T follicular helper cell (primary cell): ENCODE results near the gene NEGR1.

ENCODE experiments used
- DNase-seq: peaks from one replicate; pipeline ENCODE4 v3.0.0-alpha.2; 2020; ENCODE audit warnings: low read depth

NEGR1 gene

GRCh38 chr1:72117621-72118020 lies 164.7 kb downstream of the NEGR1 start:
- no peak for DNase-seq

DNA sequence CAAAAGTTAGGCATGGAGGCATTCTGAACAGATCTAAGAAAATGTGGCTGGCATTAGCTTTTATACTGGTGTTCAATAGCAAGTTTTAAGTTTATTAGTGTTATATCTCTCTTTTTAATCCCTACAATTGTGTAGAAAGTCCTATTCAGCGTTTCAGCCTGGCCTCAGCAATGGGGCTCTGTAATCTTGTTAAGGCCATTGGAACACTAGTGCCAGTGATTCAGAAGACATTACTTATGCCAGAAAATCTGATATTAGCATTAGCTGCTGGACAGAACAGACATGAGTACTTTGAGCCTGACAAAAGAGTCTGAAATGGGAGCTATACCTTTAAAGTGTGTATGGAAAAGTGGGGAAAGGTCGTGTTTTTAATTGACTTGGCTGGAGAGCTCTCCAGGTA lies 167.0 kb downstream of the NEGR1 start:
- DNase-seq, result no peak

GRCh38 chr1:72111662-72112061 lies 170.7 kb downstream of the NEGR1 start:
- DNase-seq, result no peak

GRCh38 chr1:72109916-72110315 lies 172.4 kb downstream of the NEGR1 start:
- DNase-seq, result no peak

GRCh38 chr1:72105201-72105600 lies 177.1 kb downstream of the NEGR1 start:
- no peak for DNase-seq

DNA sequence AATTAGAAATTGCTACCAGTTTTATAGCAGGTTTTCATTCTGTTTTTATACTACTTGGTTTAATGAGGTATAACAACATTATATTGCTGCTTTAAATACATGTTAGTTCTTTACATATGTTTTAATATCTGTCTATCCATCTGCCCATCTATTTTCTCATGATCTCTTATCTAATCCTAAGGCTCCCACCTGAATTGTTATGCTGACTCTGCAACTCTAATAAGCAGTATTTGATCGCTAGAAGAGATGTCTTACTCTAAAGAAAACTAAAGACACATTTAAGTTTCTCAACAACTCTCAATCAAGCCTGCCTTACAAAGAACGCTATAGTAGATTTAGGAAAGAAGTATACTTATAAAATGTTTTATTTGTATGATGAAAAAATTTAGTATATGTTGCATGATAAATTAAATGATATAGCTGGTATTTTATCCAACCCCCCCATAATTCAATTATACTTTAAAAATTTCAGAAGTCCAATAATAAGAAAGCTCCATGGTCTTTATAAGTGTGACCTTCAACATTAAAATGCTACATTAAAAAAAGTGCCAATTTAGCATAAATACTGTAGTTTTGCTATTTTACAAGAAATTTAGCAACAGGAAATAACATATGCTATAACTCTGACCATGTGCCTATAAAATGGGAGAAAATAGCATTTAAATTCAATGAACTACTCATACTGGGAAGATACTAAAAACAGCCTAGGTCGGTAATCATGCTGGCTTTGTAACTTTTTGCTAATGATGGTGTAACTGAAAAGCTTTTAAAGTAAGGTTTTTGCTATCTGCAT lies 180.3 kb downstream of the NEGR1 start:
- no peak for DNase-seq

GRCh38 chr1:72100771-72101170 lies 181.6 kb downstream of the NEGR1 start:
- no peak for DNase-seq

GRCh38 chr1:72097851-72098570 lies 184.3 kb downstream of the NEGR1 start:
- DNase-seq, result no peak

DNA sequence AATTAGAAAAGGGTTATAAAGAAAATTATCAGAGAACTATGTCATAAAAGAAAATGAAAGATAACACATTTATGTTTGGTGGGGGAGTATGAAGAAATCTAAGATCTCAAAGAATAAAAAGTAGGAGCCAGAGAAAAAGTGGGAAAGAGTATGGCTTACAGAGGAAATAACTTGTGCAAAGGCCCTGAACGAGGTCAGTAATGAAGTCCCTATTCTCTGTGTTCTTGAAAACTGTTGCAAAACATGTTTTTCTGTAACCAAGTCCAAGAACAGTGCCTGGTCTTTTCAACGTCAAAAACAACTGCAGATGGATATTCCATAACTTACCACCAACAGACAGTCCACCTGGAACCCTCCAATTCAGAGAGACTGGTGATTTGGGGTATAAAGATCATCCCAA lies 188.1 kb downstream of the NEGR1 start:
- no peak for DNase-seq

DNA sequence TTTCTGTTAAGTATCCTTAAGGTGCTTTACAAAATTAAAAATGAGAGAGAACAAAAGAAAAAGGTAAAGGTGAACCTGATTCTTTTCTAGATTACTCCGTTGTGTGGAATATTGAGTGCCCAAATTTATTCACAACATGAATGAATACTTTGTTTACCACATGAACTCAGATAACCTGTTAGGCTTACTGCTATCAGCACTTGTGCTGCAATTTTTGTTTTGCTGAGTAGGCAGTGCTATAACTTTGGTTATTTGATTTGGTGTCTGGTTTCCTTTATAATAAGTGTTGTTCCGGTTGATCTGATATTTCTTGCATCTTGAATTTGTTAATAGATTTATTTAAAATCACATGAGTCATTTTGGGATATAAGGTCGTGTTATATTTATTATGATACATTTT lies 195.9 kb downstream of the NEGR1 start:
- no peak for DNase-seq

- no peak for DNase-seq
Measured at GRCh38 chr1:72075425-72075824, 206.9 kb downstream of the NEGR1 start.

GRCh38 chr1:72066431-72066830 lies 215.9 kb downstream of the NEGR1 start:
- DNase-seq, result no peak

- DNase-seq, result no peak
Measured at GRCh38 chr1:72064196-72065075, 217.9 kb downstream of the NEGR1 start.

GRCh38 chr1:72063364-72064044 lies 218.8 kb downstream of the NEGR1 start:
- DNase-seq, result no peak

DNA sequence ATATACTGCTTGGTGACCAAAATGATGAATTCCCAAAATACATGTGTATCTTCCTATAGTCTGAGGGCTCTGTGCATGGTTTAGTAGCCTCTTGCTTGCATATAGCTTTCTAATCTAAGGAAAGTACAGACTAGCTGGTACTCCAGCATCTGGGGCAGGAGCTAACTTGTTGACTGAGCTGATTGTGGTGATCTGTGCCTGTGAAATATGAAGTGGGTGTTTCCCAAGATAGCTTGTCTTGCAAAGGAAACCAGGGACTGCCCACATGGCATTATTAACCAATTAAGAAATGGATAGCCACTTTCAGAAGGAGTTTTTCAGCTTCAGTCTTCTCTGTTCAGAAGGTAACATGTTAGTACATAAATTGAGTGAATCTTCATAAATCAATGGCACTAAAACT lies 219.8 kb downstream of the NEGR1 start:
- no peak for DNase-seq

DNA sequence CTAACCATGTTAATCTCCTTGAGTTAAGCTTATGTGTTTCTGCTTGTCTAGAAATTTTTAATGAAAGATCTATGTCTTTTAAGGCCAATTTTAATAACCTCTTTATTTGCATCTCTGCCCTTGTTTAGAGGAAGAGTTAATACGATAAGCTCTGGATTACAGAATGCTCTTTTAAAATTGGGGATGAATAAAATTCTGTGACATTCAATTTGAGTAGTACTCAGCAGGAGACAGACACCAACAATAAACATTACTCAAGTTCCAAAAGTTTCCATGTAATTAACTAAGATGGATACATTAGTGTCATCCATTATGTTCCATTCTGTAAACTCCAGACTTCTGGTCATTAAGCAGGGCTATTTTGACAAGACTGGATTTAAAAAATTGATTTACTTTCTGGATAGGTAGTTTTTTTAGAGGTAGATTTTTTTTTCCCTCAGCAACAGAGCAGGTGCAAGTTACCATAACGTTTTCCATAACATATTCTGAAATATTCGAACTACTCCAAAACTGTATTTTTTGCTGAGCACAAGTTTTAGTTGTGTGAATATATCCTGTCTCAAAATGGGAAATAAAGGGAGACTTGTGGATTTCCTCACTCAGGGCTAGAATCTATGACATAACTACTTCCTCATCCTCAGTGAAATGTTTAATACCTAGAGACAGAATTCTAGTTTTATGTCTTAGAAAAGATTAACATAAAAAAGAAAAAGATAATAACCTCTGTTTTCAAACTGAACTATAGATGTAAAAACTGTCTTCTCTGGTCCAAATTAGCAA lies 221.7 kb downstream of the NEGR1 start:
- no peak for DNase-seq

DNA sequence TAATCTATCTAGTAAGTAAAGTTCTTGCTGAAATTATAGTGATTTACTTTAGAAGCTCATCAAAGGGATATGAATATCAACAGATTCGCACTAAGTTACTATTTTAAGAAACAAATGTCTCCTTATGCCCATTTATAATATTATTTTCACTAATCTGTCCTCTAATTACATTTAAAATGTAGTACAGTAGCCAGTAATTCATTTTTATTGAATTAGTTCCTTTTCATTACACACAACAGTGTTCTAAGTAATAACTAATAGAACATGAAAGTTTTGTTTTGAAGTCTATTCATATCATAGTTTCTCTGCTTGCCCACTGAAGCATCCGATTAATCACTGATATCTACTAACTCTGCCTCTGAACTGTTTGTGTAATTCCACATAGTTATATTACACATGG lies 225.8 kb downstream of the NEGR1 start:
- no peak for DNase-seq

DNA sequence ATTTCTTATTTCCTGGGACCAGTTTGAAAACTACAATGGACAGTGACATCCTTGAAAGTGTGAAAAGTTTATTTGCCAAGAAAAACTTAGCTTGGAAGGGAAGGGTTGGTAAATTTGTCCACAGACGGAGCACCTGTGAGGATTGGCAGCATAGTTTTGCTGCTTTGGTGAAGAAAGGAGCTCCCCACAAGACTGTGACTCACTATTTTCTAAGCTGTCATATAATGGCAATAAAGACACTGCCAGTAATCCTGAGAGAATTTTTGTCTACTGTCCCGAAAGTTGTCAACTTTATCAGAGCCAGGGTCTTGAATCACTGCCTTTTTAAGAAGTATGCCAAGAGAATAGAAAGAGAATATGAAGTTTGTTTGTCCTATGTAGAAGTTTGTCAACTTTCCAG lies 230.8 kb downstream of the NEGR1 start:
- DNase-seq, result no peak

- DNase-seq, result no peak
Measured at GRCh38 chr1:72050551-72050950, 231.8 kb downstream of the NEGR1 start.

DNA sequence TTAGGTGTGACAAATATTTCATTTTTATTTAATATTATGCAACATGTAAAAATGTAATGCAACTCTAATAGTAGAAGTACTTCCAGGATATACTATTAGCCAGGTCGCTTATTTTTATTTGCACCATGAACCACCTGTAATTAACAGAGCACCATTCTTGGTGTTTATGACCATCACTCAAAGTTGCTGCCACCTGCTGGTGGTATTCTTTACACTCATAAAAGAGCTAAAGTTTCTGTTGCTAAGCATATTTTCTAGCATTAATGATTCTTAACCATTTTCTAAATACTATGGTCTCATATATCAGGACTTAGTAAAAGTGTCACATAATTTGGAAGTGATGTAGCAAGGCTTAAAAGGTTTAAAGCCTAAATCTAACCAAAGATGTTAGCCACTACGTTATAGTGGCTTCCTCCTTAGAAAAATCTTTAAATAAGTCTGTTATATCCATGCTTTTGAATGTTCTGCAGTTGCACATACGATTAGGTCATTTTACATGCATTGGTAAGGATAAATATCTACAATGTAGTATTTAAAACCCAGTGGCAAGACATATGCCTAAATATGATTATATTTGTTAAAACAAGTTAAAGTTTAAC lies 244.5 kb downstream of the NEGR1 start:
- DNase-seq, result no peak

DNA sequence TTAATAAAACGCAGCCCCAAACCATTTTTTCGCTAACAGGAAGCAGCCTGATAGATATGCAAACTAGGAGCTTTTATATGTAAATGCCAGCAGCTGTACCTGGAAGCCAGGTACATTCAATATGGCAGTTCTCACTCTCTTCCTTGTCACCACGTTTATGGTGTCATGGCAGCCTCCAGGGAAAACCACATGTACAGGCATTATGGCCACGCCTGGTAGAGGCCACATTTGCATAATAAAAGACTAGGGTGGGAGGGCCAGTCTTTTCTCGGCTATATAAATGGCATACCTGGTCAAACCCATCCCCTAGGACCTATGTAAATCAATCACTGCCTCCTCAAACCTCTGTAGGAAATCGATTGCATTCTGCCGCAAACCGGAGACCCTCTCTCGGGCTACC lies 247.5 kb downstream of the NEGR1 start:
- DNase-seq, result no peak
